Measurements from ENCODE around the gene TRDMT1. TPM values are rescaled to one million over a fixed set of nuclear protein-coding genes. Genes with fewer than 3 reads are reported as not detected.

The TRDMT1 gene
- total RNA-seq, 2 donors from 2014 or later, result 7.3 to 7.5 TPM

DNA sequence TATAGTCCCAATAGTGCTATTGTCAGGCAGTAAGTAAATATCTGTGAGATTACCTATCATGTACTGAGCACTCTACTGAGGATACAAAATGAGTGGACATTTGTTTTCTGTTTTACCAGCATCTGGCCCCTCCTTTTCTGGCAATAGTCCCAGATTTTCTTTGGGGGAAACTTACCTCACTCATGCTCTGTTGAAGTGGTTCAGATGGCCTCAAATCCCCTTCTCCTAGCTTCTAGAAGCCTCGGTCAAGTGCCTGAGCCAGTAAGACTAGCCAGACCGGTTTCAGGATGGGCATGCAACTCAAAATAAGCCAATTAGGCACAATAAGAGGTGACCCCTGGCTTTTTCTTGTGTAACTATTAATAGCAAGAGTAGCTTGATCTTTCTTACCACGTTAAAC is 19.7 kb downstream of the TRDMT1 start:
- intact Hi-C loops (cut with DNase I), result no loop called here
- Histone ChIP-seq H3K27me3 (no peaks in the 10 kb centered on the region), H3K9me3 (no peaks in the 10 kb centered on the region), H3K36me3 (replicated peaks in 1 of 2; ENCODE audit: insufficient read depth in 1 of 2, low read depth in 2 of 2) (no peaks in the 10 kb centered on the region), H3K4me1 (no peaks in the 10 kb centered on the region), H3K4me3 (no peak overlapping the region), H3K27ac (no peak overlapping the region)
- no peak for DNase-seq
- TF ChIP-seq POLR2A (IDR thresholded peaks at IDR 0.05), result no peak
- TF ChIP-seq, protein P1, sequence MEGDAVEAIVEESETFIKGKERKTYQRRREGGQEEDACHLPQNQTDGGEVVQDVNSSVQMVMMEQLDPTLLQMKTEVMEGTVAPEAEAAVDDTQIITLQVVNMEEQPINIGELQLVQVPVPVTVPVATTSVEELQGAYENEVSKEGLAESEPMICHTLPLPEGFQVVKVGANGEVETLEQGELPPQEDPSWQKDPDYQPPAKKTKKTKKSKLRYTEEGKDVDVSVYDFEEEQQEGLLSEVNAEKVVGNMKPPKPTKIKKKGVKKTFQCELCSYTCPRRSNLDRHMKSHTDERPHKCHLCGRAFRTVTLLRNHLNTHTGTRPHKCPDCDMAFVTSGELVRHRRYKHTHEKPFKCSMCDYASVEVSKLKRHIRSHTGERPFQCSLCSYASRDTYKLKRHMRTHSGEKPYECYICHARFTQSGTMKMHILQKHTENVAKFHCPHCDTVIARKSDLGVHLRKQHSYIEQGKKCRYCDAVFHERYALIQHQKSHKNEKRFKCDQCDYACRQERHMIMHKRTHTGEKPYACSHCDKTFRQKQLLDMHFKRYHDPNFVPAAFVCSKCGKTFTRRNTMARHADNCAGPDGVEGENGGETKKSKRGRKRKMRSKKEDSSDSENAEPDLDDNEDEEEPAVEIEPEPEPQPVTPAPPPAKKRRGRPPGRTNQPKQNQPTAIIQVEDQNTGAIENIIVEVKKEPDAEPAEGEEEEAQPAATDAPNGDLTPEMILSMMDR (IDR thresholded peaks at IDR 0.05), result no peak
- no peak for ATAC-seq
- WGBS, 2 donors, result 49 to 52% methylated on average over 3 of the region's 3 CpGs

DNA sequence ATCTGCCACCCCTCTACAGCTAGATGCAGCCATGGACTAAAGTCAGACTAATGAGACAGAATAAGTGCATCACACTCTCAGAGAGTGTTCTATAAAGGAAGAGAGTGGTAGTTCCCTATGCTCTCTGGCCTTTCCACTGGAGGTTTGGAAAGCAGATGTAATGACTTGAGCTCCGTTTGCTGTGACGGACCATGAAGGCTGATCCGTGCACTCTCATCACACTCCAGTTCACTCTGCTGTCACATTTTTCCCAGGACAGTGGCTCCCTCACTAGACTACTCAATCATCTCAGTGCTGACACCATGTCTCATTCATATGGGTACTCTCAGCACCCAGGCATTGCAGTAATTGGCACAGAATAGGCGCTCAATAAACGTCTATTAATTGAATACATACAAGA is 20.4 kb downstream of the TRDMT1 start:
- intact Hi-C loops (cut with DNase I), result no loop called here
- no peak for TF ChIP-seq POLR2A (IDR thresholded peaks at IDR 0.05)
- WGBS, 2 donors, result 92 to 93% methylated on average over 5 of the region's 5 CpGs

DNA sequence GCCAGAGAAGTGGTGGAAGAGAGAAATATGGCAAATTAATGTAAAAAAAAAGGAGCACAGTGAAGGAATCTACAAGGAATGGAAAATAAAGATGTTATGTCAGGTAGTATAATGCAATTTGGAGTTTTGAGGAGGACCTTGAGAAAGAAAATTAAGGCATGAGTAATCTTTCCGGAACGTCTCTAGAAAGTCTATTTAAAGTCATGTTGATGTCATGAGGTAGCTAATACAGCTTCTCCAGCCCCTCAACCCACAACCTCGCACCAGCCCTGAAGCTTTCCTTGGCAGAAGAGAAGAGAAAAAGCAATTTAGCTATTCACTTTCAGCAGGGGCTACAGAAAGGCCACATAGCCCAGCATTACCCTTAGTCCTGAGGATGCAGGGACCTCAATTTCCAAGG is 22.5 kb downstream of the TRDMT1 start:
- ATAC-seq (no peak), DNase-seq (no peak)
- Histone ChIP-seq H3K4me1 (no peaks in the 10 kb centered on the region), H3K27me3 (no peaks in the 10 kb centered on the region), H3K9me3 (no peaks in the 10 kb centered on the region), H3K27ac (no peak overlapping the region), H3K36me3 (replicated peaks in 1 of 2; ENCODE audit: insufficient read depth in 1 of 2, low read depth in 2 of 2) (no peaks in the 10 kb centered on the region), H3K4me3 (no peak overlapping the region)
- TF ChIP-seq, protein P1 (IDR thresholded peaks at IDR 0.05), result no peak
- no peak for TF ChIP-seq POLR2A (IDR thresholded peaks at IDR 0.05)
- WGBS, 2 donors, result 80 to 92% methylated on average over 3 of the region's 3 CpGs
- intact Hi-C loops (cut with DNase I), result no loop called here

More for the DNA sequence above, 20.4 kb downstream of the TRDMT1 start:
- no peaks in the 10 kb centered on the region for H3K9me3 ChIP-seq
- H3K27me3 ChIP-seq, result no peaks in the 10 kb centered on the region
- H3K4me3 ChIP-seq, result no peak overlapping the region
- no peak for DNase-seq
- H3K36me3 ChIP-seq (replicated peaks in 1 of 2; ENCODE audit: insufficient read depth in 1 of 2, low read depth in 2 of 2), result no peaks in the 10 kb centered on the region
- ATAC-seq, result no peak
- no peaks in the 10 kb centered on the region for H3K4me1 ChIP-seq
- no peak overlapping the region for H3K27ac ChIP-seq

DNA sequence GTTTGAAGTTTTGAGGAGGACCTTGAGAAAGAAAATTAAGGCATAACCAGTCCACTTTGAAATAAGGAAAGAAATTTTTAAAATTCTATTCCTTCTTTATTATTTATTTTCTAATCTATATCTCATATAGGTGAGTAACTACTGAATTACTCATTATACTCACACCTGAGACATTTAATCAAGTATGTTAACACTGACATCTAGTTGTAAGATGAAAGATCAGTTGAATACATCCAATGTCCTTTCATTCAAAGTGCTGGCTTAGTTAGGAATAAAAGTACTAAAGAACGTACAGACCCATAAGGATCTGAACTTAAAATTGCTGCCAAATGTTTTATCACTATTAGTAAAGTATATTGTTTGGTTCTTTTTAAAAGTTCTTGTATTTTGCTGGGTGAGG is 23.5 kb downstream of the TRDMT1 start:
- 89 to 93% methylated on average over 1 of the region's 1 CpG for WGBS, 2 donors
- Histone ChIP-seq H3K4me1 (no peaks in the 10 kb centered on the region), H3K27me3 (no peaks in the 10 kb centered on the region), H3K4me3 (no peak overlapping the region), H3K9me3 (no peaks in the 10 kb centered on the region), H3K27ac (no peak overlapping the region), H3K36me3 (replicated peaks in 1 of 2; ENCODE audit: insufficient read depth in 1 of 2, low read depth in 2 of 2) (no peaks in the 10 kb centered on the region)
- no peak for TF ChIP-seq POLR2A (IDR thresholded peaks at IDR 0.05)
- TF ChIP-seq, protein P1 (IDR thresholded peaks at IDR 0.05), result no peak
- no peak for ATAC-seq
- intact Hi-C loops (cut with DNase I), result no loop called here
- no peak for DNase-seq

GRCh38 chr10:17177014-17177413 is 24.5 kb downstream of the TRDMT1 start:
- intact Hi-C loops (cut with DNase I), result no loop called here
- DNase-seq (no peak), ATAC-seq (no peak)
- TF ChIP-seq POLR2A (IDR thresholded peaks at IDR 0.05), result no peak
- TF ChIP-seq, protein P1 (IDR thresholded peaks at IDR 0.05), result no peak
- Histone ChIP-seq H3K9me3 (no peaks in the 10 kb centered on the region), H3K27ac (no peak overlapping the region), H3K4me1 (no peaks in the 10 kb centered on the region), H3K4me3 (no peak overlapping the region), H3K36me3 (replicated peaks in 1 of 2; ENCODE audit: insufficient read depth in 1 of 2, low read depth in 2 of 2) (no peaks in the 10 kb centered on the region), H3K27me3 (no peaks in the 10 kb centered on the region)
- WGBS, 2 donors, result 94 to 100% methylated on average over 1 of the region's 1 CpG
